GM19035 (cell line): Measurements from ENCODE around the gene KBTBD3.
"Not testable (repeated sequence)": the region's sequence is repeated elsewhere in the genome, so short reads cannot be mapped to it uniquely, and the experiment has no call there.

Experiments
- ATAC-seq: cut with Tn5 transposase; IDR thresholded peaks from one replicate; pipeline ENCODE4 v1.9.1; 2021; ENCODE audit not compliant: unreplicated experiment

Gene KBTBD3

DNA sequence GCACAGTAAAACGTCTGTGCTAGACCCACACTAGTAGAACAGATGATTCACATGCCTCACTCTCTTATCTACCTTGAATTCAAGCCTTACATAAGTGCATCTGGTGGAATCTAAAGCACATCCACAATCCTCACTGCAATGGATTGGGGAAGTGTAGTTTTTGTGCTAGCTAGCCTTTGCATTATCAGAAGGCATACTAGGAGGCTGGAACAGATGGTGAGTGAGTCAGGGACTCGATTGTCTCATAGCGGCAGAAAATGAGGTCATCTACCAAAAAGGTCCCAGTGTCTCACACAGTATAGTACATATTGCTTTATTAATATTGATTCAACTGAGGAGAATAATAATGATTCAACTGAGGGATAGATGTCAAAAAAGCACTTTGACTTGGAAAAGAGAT lies 64.4 kb downstream of the KBTBD3 start:
- ATAC-seq: no peak

DNA sequence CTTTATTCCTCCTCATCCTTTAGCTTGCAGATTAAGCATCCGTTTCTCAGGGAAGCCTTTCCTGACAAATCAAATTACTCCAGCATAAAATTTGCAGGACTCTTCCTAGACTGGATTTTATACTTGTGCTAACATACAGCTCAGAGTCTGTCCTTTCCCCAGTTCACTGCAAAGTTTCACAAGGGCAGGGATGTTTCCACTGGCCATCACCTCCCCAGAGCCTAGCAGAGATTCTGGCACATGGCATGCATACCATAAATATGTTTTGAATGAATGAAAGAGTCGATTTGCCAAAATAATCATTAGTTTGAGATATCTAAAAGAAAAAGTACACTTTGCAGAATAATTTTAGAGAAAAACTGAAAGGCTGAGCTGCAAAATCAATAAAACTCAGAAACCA lies 65.7 kb downstream of the KBTBD3 start:
- no peak for ATAC-seq

DNA sequence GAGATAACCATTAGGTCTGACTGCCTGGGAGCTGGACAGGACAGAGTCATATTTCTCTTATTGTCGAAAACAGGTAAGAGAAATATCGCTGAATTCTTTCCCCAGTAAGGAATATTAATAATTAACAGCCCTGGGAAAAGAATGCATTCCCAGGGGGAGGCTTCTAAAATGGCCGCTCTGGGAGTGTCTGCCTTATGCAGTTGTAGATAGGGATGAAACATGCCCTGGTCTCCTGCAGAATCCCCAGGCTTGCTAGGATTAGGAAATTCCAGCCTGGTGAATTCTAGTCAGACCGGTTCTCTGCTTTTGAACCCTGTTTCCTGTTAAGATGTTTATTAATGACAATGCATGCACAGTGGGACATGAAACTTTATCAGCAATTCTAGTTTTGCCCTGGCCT lies 74.1 kb downstream of the KBTBD3 start:
- ATAC-seq: not testable (repeated sequence)

DNA sequence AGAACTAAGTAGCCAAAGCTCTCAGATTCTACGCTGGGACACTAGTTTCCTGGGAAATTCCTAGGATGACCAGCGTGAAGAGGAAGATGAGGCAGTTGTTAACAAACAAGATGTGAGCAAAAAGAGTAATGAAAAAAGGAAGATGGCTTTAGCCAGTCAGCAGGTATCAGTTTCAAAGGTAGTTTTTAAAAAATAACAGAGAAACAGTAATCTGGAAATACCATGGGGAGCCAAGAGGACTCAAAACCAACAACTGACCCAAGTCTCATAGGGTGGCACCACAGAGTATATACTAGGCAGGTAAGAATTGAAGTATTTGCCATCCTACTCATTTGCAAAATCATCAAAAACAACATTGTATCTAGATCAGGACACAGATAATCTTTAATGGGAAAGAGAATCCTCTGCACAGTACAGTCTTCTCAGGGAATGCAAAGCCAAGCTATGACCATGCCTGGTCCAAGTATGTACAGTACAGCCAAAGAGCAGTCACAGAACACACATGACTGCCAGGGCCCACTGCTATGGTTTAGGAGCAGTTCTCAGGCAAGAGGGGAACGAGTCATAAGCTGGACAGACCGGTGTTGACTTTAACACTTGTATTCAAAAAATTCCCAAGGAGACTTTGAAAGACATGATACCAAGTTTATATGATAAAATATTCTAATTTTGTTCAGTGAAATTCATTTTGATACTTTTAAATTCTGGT lies 75.7 kb downstream of the KBTBD3 start:
- ATAC-seq: no peak
